HCT116 (cell line): ENCODE results near the gene MED26. TPM values are rescaled to one million over a fixed set of nuclear protein-coding genes. Genes with fewer than 3 reads are reported as not detected.

Experiments used
- ATAC-seq: fragments of 200-7000 bp; cut with Tn5 transposase; 2 replicates; pipeline ENCODE4 v1.9.1; 2020; ENCODE audit warnings: mild to moderate bottlenecking, moderate library complexity
- BruUV-seq: library from RNA; stranded (reverse); fragments of 400-500 nt; replicated peaks from 2 replicates; lab custom pipeline; 2021; lab: Mats Ljungman, UMichigan
- CTCF ChIA-PET: fragments of 300-600 bp; sonication (Branson Sonifier 250); formaldehyde crosslinking; loops from one replicate; lab custom pipeline; 2021; ENCODE audit warnings: antibody characterized with exemption; lab: Charles Lee
- POLR2A ChIA-PET: fragments of 300-600, 350-600 bp; sonication (Branson Sonifier 250); formaldehyde crosslinking; loops from one replicate; lab custom pipeline; 2021; ENCODE audit warnings: antibody characterized with exemption; lab: Charles Lee
- RAD21 ChIA-PET, 2 experiments: fragments of 300-600 bp; sonication (Branson Sonifier 250); formaldehyde crosslinking; loops; one replicate each; lab custom pipeline; 2023; ENCODE audit warnings: low total read pairs in 2 of 2; ENCODE audit not compliant: uncharacterized antibody in 2 of 2, unreplicated experiment in 2 of 2, low non-redundant PET in 1 of 2; lab: Charles Lee
- DNase-seq: peaks from one replicate; pipeline ENCODE4 v3.0.0-alpha.2; 2010; ENCODE audit warnings: low read depth, low spot score
- H2AFZ ChIP-seq: fragments of 200-600 bp; shearing (Covaris generic), sonication (generic); 2 replicates; pipeline ENCODE4 v1.6.1; 2017; ENCODE audit warnings: low read depth, mixed run types, mixed read lengths, antibody characterized with exemption, low read length; ENCODE audit not compliant: poor library complexity, severe bottlenecking
- H3K27ac ChIP-seq: 2 replicates; pipeline ENCODE4 v1.5.1; 2012; ENCODE audit warnings: low read depth, low read length
- H3K27me3 ChIP-seq: fragments of 200-600 bp; sonication (generic); 2 replicates; pipeline ENCODE4 v1.6.1; 2016; ENCODE audit warnings: mixed run types, low read length, mixed read lengths; ENCODE audit not compliant: insufficient read depth
- H3K36me3 ChIP-seq, 2 experiments: fragments of 200-500 bp in 1 of 2; fragments of 200-600 bp in 1 of 2; sonication (Bioruptor generic) in 1 of 2; sonication (generic) in 1 of 2; 2 replicates each; pipeline versions ENCODE4 v1.5.1 to v1.6.1; 2014 to 2016; ENCODE audit warnings: low read length in 2 of 2, inconsistent platforms in 1 of 2, mixed read lengths in 1 of 2, mixed run types in 1 of 2; ENCODE audit not compliant: insufficient read depth in 2 of 2, control insufficient read depth in 1 of 2
- H3K4me1 ChIP-seq, 2 experiments: fragments of 200-600 bp in 1 of 2; sonication (generic) in 1 of 2; 2 replicates each; pipeline versions ENCODE4 v1.5.1 to v1.6.1; 2012 to 2017; ENCODE audit warnings: low read length in 2 of 2, inconsistent platforms in 1 of 2, mild to moderate bottlenecking in 1 of 2, mixed read lengths in 1 of 2, mixed run types in 1 of 2, moderate library complexity in 1 of 2; ENCODE audit not compliant: insufficient read depth in 2 of 2, control insufficient read depth in 1 of 2
- H3K4me2 ChIP-seq: fragments of 200-600 bp; sonication (generic); 2 replicates; pipeline ENCODE4 v1.6.1; 2017; ENCODE audit warnings: mixed run types, low read length, mixed read lengths
- H3K4me3 ChIP-seq, 2 experiments: fragments of 200-600 bp in 1 of 2; sonication (generic) in 1 of 2; replicated peaks in 1 of 2; 2 replicates each; pipeline ENCODE4 v1.5.1; 2011 to 2016; ENCODE audit warnings: low read length in 2 of 2, control low read depth in 1 of 2, low read depth in 1 of 2, mild to moderate bottlenecking in 1 of 2, mixed read lengths in 1 of 2, mixed run types in 1 of 2
- H3K79me2 ChIP-seq: fragments of 200-600 bp; sonication (generic); 2 replicates; pipeline ENCODE4 v1.6.1; 2017; ENCODE audit warnings: mild to moderate bottlenecking, mixed run types, low read length, moderate library complexity, mixed read lengths; ENCODE audit not compliant: insufficient read depth
- H3K9ac ChIP-seq: fragments of 200-600 bp; sonication (generic); 2 replicates; pipeline ENCODE4 v1.6.1; 2016; ENCODE audit warnings: low read length, mixed read lengths
- H3K9me2 ChIP-seq: fragments of 200-600 bp; sonication (generic), shearing (Covaris generic); 2 replicates; pipeline ENCODE4 v1.6.1; 2017; ENCODE audit warnings: mixed run types, mild to moderate bottlenecking, moderate library complexity; ENCODE audit not compliant: insufficient read depth
- H3K9me3 ChIP-seq, 2 experiments: fragments of 200-500 bp in 1 of 2; fragments of 200-600 bp in 1 of 2; sonication (Bioruptor generic) in 1 of 2; sonication (generic) in 1 of 2; 2 replicates each; pipeline ENCODE4 v1.6.1; 2014 to 2017; ENCODE audit warnings: low read length in 2 of 2, mixed read lengths in 2 of 2, inconsistent platforms in 1 of 2, low read depth in 1 of 2, mild to moderate bottlenecking in 1 of 2, mixed run types in 1 of 2, moderate library complexity in 1 of 2; ENCODE audit not compliant: control insufficient read depth in 1 of 2, insufficient read depth in 1 of 2
- H4K20me1 ChIP-seq: fragments of 200-600 bp; sonication (generic), shearing (Covaris generic); 2 replicates; pipeline ENCODE4 v1.6.1; 2017; ENCODE audit warnings: mixed run types, mild to moderate bottlenecking, moderate library complexity; ENCODE audit not compliant: insufficient read depth
- ATF3 ChIP-seq: IDR thresholded peaks from 2 replicates; pipeline ENCODE4 v1.6.1; 2012
- ELF1 ChIP-seq: IDR thresholded peaks from 2 replicates; pipeline ENCODE4 v1.6.1; 2012; ENCODE audit warnings: low read depth, borderline replicate concordance
- JUND ChIP-seq: IDR thresholded peaks from 2 replicates; pipeline ENCODE4 v1.6.1; 2012
- POLR2A ChIP-seq: IDR thresholded peaks from 2 replicates; pipeline ENCODE4 v1.7.0; 2011; ENCODE audit warnings: borderline replicate concordance; ENCODE audit not compliant: insufficient read depth, insufficient read length; ENCODE audit errors: extremely low read depth
- SP1 ChIP-seq: IDR thresholded peaks from 2 replicates; pipeline ENCODE4 v1.6.1; 2012; ENCODE audit warnings: low read depth
- TCF7L2 ChIP-seq: IDR thresholded peaks from 2 replicates; pipeline ENCODE4 v1.7.0; 2011; ENCODE audit warnings: borderline replicate concordance, inconsistent platforms; ENCODE audit not compliant: insufficient read depth, insufficient read length; ENCODE audit errors: extremely low read depth
- ZFX ChIP-seq: fragments of 450-650 bp; IDR thresholded peaks from 2 replicates; pipeline ENCODE4 v1.6.1; 2017
- ZNF274 ChIP-seq: fragments of 200-500 bp; sonication (Bioruptor generic); IDR thresholded peaks from 2 replicates; pipeline ENCODE4 v1.6.1; 2014; ENCODE audit warnings: mild to moderate bottlenecking, low read depth, low read length, inconsistent platforms
- intact Hi-C: fragments of 100-400 bp; cut with micrococcal nuclease; formaldehyde crosslinking; loops from 2 replicates; pipeline ENCODE4 v1.10.0; 2022
- total RNA-seq: library from RNA; stranded (reverse); gene quantifications from one replicate; pipeline ENCODE4 v1.2.1, GENCODE V29; 2021; ENCODE audit not compliant: unreplicated experiment
- TF ChIP-seq, protein P1 (sequence below), 3 experiments: fragments of 200-600 bp in 1 of 3; sonication (generic) in 1 of 3; IDR thresholded peaks in 2 of 3; conservative IDR thresholded peaks in 1 of 3; 2 replicates each; pipeline ENCODE4 v1.5.1; 2012 to 2017; ENCODE audit warnings: low read depth in 2 of 3, low read length in 2 of 3, antibody characterized with exemption in 1 of 3, borderline replicate concordance in 1 of 3, control low read depth in 1 of 3, mild to moderate bottlenecking in 1 of 3, mixed read lengths in 1 of 3, mixed run types in 1 of 3, moderate library complexity in 1 of 3; ENCODE audit not compliant: insufficient read depth in 1 of 3
- TF ChIP-seq, protein P2 (sequence below): IDR thresholded peaks from 2 replicates; pipeline ENCODE4 v1.6.1; 2012; ENCODE audit warnings: low read depth

MED26 gene
- total RNA-seq, 1 experiment from 2014 or later = 13.3 TPM

GRCh38 chr19:16620018-16620417, 8.0 kb downstream of the MED26 start:
- H3K4me1 ChIP-seq = 0 out of 4 replicates have a peak, but pooled peaks cover 0 to 8% of the 10 kb centered on the region in 2 experiments
- no TSS peak for BruUV-seq
- no peak overlapping the region for H3K4me3 ChIP-seq
- H3K79me2 ChIP-seq = peaks cover 99% of the 10 kb centered on the region
- intact Hi-C loops = no loop called here
- H3K4me2 ChIP-seq = no peak overlapping the region
- 0 out of 2 replicates have a peak, but pooled peaks cover 5% of the 10 kb centered on the region for H4K20me1 ChIP-seq
- H3K9me2 ChIP-seq = no peaks in the 10 kb centered on the region
- no peaks in the 10 kb centered on the region for H3K9me3 ChIP-seq
- RAD21 ChIA-PET = no interaction called here
- CTCF ChIA-PET = no interaction called here
- peaks cover 3 to 12% of the 10 kb centered on the region in 2 experiments; a peak in 2 of 4 replicates for H3K36me3 ChIP-seq
- TF ChIP-seq, protein P1, sequence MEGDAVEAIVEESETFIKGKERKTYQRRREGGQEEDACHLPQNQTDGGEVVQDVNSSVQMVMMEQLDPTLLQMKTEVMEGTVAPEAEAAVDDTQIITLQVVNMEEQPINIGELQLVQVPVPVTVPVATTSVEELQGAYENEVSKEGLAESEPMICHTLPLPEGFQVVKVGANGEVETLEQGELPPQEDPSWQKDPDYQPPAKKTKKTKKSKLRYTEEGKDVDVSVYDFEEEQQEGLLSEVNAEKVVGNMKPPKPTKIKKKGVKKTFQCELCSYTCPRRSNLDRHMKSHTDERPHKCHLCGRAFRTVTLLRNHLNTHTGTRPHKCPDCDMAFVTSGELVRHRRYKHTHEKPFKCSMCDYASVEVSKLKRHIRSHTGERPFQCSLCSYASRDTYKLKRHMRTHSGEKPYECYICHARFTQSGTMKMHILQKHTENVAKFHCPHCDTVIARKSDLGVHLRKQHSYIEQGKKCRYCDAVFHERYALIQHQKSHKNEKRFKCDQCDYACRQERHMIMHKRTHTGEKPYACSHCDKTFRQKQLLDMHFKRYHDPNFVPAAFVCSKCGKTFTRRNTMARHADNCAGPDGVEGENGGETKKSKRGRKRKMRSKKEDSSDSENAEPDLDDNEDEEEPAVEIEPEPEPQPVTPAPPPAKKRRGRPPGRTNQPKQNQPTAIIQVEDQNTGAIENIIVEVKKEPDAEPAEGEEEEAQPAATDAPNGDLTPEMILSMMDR (IDR thresholded peaks at IDR 0.05 in 2 of 3, conservative IDR thresholded peaks at IDR 0.05 in 1 of 3; ENCODE audit: borderline replicate concordance in 1 of 3, insufficient read depth in 1 of 3, low read depth in 2 of 3, low read length in 2 of 3) = no peak
- TF ChIP-seq POLR2A (no peak), SP1 (no peak), ATF3 (no peak), ZNF274 (no peak), JUND (no peak), ELF1 (no peak), TCF7L2 (no peak), ZFX (no peak)
- TF ChIP-seq, protein P2, sequence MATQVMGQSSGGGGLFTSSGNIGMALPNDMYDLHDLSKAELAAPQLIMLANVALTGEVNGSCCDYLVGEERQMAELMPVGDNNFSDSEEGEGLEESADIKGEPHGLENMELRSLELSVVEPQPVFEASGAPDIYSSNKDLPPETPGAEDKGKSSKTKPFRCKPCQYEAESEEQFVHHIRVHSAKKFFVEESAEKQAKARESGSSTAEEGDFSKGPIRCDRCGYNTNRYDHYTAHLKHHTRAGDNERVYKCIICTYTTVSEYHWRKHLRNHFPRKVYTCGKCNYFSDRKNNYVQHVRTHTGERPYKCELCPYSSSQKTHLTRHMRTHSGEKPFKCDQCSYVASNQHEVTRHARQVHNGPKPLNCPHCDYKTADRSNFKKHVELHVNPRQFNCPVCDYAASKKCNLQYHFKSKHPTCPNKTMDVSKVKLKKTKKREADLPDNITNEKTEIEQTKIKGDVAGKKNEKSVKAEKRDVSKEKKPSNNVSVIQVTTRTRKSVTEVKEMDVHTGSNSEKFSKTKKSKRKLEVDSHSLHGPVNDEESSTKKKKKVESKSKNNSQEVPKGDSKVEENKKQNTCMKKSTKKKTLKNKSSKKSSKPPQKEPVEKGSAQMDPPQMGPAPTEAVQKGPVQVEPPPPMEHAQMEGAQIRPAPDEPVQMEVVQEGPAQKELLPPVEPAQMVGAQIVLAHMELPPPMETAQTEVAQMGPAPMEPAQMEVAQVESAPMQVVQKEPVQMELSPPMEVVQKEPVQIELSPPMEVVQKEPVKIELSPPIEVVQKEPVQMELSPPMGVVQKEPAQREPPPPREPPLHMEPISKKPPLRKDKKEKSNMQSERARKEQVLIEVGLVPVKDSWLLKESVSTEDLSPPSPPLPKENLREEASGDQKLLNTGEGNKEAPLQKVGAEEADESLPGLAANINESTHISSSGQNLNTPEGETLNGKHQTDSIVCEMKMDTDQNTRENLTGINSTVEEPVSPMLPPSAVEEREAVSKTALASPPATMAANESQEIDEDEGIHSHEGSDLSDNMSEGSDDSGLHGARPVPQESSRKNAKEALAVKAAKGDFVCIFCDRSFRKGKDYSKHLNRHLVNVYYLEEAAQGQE = no peak
- POLR2A ChIA-PET = no interaction called here
- ATAC-seq (no peak), DNase-seq (no peak)
- H3K27me3 ChIP-seq = no peaks in the 10 kb centered on the region
- no peak overlapping the region for H3K9ac ChIP-seq
- H3K27ac ChIP-seq = no peak overlapping the region
- H2AFZ ChIP-seq = no peak overlapping the region
